Smooth muscle cell (in vitro differentiated cells): ENCODE measurements around the gene PHACTR1. TPM values are rescaled to one million over a fixed set of nuclear protein-coding genes. Genes with fewer than 3 reads are reported as not detected.

ENCODE experiments used
- DNase-seq: peaks from one replicate; lab custom pipeline; 2025; ENCODE audit not compliant: unreplicated experiment; lab: John Stamatoyannopoulos, UW
- H2AFZ ChIP-seq: fragments of 200-600 bp; sonication (generic); 2 replicates; pipeline ENCODE4 v1.6.0; 2016; ENCODE audit warnings: antibody characterized with exemption, low read depth, mild to moderate bottlenecking
- H3F3A ChIP-seq: fragments of 200-600 bp; sonication (generic); 2 replicates; pipeline ENCODE4 v1.6.0; 2017; ENCODE audit warnings: antibody characterized with exemption, low read depth
- H3K27ac ChIP-seq: fragments of 200-600 bp; sonication (generic); 2 replicates; pipeline ENCODE4 v1.5.1; 2016; ENCODE audit warnings: low read depth, mild to moderate bottlenecking
- H3K27me3 ChIP-seq: fragments of 200-600 bp; sonication (generic); 2 replicates; pipeline ENCODE4 v1.6.1; 2016; ENCODE audit warnings: low read depth, mild to moderate bottlenecking
- H3K36me3 ChIP-seq: fragments of 200-600 bp; sonication (generic); 2 replicates; pipeline ENCODE4 v1.5.1; 2016; ENCODE audit warnings: low read depth
- H3K4me1 ChIP-seq: fragments of 200-600 bp; sonication (generic); 2 replicates; pipeline ENCODE4 v1.5.1; 2016; ENCODE audit warnings: low read depth
- H3K4me2 ChIP-seq: fragments of 200-600 bp; sonication (generic); 2 replicates; pipeline ENCODE4 v1.6.0; 2016; ENCODE audit warnings: mild to moderate bottlenecking
- H3K4me3 ChIP-seq: fragments of 200-600 bp; sonication (generic); 2 replicates; pipeline ENCODE4 v1.5.1; 2016; ENCODE audit warnings: mild to moderate bottlenecking
- H3K79me2 ChIP-seq: fragments of 200-600 bp; sonication (generic); 2 replicates; pipeline ENCODE4 v1.6.0; 2016; ENCODE audit warnings: low read depth, mild to moderate bottlenecking
- H3K9ac ChIP-seq: fragments of 200-600 bp; sonication (generic); 2 replicates; pipeline ENCODE4 v1.6.0; 2016; ENCODE audit warnings: low read depth
- H3K9me3 ChIP-seq: fragments of 200-600 bp; sonication (generic); replicated peaks from 2 replicates; pipeline ENCODE4 v1.5.1; 2016; ENCODE audit warnings: low read depth
- H4K20me1 ChIP-seq: fragments of 200-600 bp; sonication (generic); 2 replicates; pipeline ENCODE4 v1.6.0; 2016; ENCODE audit warnings: low read depth
- CTCF ChIP-seq: fragments of 200-600 bp; sonication (generic); IDR thresholded peaks from 2 replicates; pipeline ENCODE4 v1.5.1; 2017; ENCODE audit warnings: borderline replicate concordance, mild to moderate bottlenecking, antibody characterized with exemption; ENCODE audit not compliant: insufficient read depth, poor library complexity, severe bottlenecking
- WGBS: methylation state at CpG from one replicate; pipeline ENCODE4 v1.1.7; 2016; ENCODE audit warnings: low lambda C conversion rate; 5-methylcytosine and 5-hydroxymethylcytosine counted together
- polyA plus RNA-seq: library from polyadenylated mRNA; unstranded; fragments of >200 nt; fragmentation: Nextera tagmentation; extraction: Ambion mirVana; gene quantifications from 2 replicates; pipeline ENCODE4 v1.2.1, GENCODE V29; 2016
- total RNA-seq: library from RNA; depleted of rRNA; stranded (reverse); fragments of >200 nt; gene quantifications from 2 replicates; pipeline ENCODE4 v1.2.3, GENCODE V29; 2014

PHACTR1 gene
- total and polyA plus RNA-seq, 2 experiments from 2014 or later, result 0.09 to 0.67 TPM

- Histone ChIP-seq H3F3A (no peaks in the 10 kb centered on the region), H2AFZ (no peak overlapping the region), H3K27me3 (peaks cover 13% of the 10 kb centered on the region), H3K4me2 (no peak overlapping the region), H3K36me3 (no peaks in the 10 kb centered on the region), H3K27ac (no peak overlapping the region), H3K4me3 (no peak overlapping the region), H3K79me2 (no peaks in the 10 kb centered on the region), H3K9ac (no peak overlapping the region), H4K20me1 (no peaks in the 10 kb centered on the region), H3K9me3 (no peaks in the 10 kb centered on the region), H3K4me1 (no peaks in the 10 kb centered on the region)
- no peak for TF ChIP-seq CTCF
- DNase-seq, result no peak
- 94% methylated on average over 4 of the region's 4 CpGs for WGBS
These were observed 89.6 kb downstream of the PHACTR1 start for GRCh38 chr6:12806136-12806535.

DNA sequence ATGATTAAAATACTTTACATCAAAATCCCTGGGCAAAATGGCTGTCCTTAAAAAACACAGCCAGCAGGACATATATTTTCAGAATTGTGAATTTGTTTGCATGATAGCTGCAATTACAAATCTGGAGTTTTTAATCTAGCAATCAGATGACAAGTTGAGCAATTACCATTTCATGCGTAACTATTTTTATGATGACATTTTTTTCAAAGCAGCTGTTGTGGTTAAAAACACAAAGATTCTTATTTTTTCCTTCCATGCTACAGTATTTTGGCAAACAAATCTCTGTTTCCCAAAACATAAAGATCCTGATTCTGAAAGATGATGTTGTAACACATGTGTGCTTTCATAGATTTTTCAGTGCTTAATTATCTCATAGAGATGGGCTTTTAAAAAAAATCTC, 90.2 kb downstream of the PHACTR1 start:
- Histone ChIP-seq H3K4me1 (no peaks in the 10 kb centered on the region), H3K27ac (no peak overlapping the region), H2AFZ (no peak overlapping the region)

GRCh38 chr6:12811519-12811918, 95.0 kb downstream of the PHACTR1 start:
- H3K4me1 ChIP-seq, result no peaks in the 10 kb centered on the region
- H3K9ac ChIP-seq, result no peak overlapping the region
- no peaks in the 10 kb centered on the region for H3K9me3 ChIP-seq
- H3K4me3 ChIP-seq, result no peak overlapping the region
- WGBS, result 86% methylated on average over 8 of the region's 8 CpGs
- H4K20me1 ChIP-seq, result no peaks in the 10 kb centered on the region
- no peak for TF ChIP-seq CTCF
- no peak overlapping the region for H2AFZ ChIP-seq
- no peak for DNase-seq
- H3K79me2 ChIP-seq, result no peaks in the 10 kb centered on the region
- no peak overlapping the region for H3K4me2 ChIP-seq
- no peaks in the 10 kb centered on the region for H3F3A ChIP-seq
- H3K27ac ChIP-seq, result no peak overlapping the region
- no peaks in the 10 kb centered on the region for H3K36me3 ChIP-seq
- peaks cover 17% of the 10 kb centered on the region for H3K27me3 ChIP-seq

More for the DNA sequence above, 90.2 kb downstream of the PHACTR1 start:
- H3K9ac ChIP-seq, result no peak overlapping the region
- 93% methylated on average over 1 of the region's 1 CpG for WGBS
- H3K79me2 ChIP-seq, result no peaks in the 10 kb centered on the region
- H3K9me3 ChIP-seq, result no peaks in the 10 kb centered on the region
- H3K4me3 ChIP-seq, result no peak overlapping the region
- H3K4me2 ChIP-seq, result no peak overlapping the region
- H3K36me3 ChIP-seq, result no peaks in the 10 kb centered on the region
- DNase-seq, result no peak
- peaks cover 13% of the 10 kb centered on the region for H3K27me3 ChIP-seq
- no peaks in the 10 kb centered on the region for H3F3A ChIP-seq
- H4K20me1 ChIP-seq, result no peaks in the 10 kb centered on the region
- TF ChIP-seq CTCF, result no peak

GRCh38 chr6:12813321-12813720, 96.8 kb downstream of the PHACTR1 start:
- no peaks in the 10 kb centered on the region for H3K36me3 ChIP-seq
- H3K4me3 ChIP-seq, result no peak overlapping the region
- peaks cover 10% of the 10 kb centered on the region for H3K27me3 ChIP-seq
- 32% methylated on average over 2 of the region's 2 CpGs for WGBS
- H3K9me3 ChIP-seq, result no peaks in the 10 kb centered on the region
- H3F3A ChIP-seq, result no peaks in the 10 kb centered on the region
- H3K79me2 ChIP-seq, result no peaks in the 10 kb centered on the region
- TF ChIP-seq CTCF, result no peak
- H3K4me1 ChIP-seq, result no peaks in the 10 kb centered on the region
- no peak overlapping the region for H3K4me2 ChIP-seq
- H3K9ac ChIP-seq, result no peak overlapping the region
- no peak for DNase-seq
- H2AFZ ChIP-seq, result no peak overlapping the region
- H3K27ac ChIP-seq, result no peak overlapping the region
- no peaks in the 10 kb centered on the region for H4K20me1 ChIP-seq
